ENCODE data around the gene DSC2. TPM values are rescaled to one million over a fixed set of nuclear protein-coding genes. Genes with fewer than 3 reads are reported as not detected.

DSC2 gene
- polyA plus RNA-seq, 3 donors = 47.2 to 51.2 (median 47.6) TPM

- no peak for DNase-seq (ENCODE audit: low read depth in 3 of 3, low spot score in 2 of 3)
These were observed 2.6 kb downstream of the DSC2 start for GRCh38 chr18:31099450-31100230.

- DNase-seq (ENCODE audit: low read depth in 3 of 3, low spot score in 2 of 3) = no peak
These were observed 3.3 kb downstream of the DSC2 start for GRCh38 chr18:31098878-31099277.

GRCh38 chr18:31097666-31098065 lies 4.6 kb downstream of the DSC2 start:
- DNase-seq (ENCODE audit: low read depth in 3 of 3, low spot score in 2 of 3) = no peak

GRCh38 chr18:31093880-31094279 lies 8.3 kb downstream of the DSC2 start:
- no peak for DNase-seq (ENCODE audit: low read depth in 3 of 3, low spot score in 2 of 3)

GRCh38 chr18:31093294-31093693 lies 8.9 kb downstream of the DSC2 start:
- no peak for DNase-seq (ENCODE audit: low read depth in 3 of 3, low spot score in 2 of 3)

- no peak for DNase-seq (ENCODE audit: low read depth in 3 of 3, low spot score in 2 of 3)
These were observed 10.9 kb downstream of the DSC2 start for GRCh38 chr18:31091350-31091749.

- DNase-seq (ENCODE audit: low read depth in 3 of 3, low spot score in 2 of 3) = no peak
These were observed 13.7 kb downstream of the DSC2 start for GRCh38 chr18:31088532-31088931.

- no peak for DNase-seq (ENCODE audit: low read depth in 3 of 3, low spot score in 2 of 3)
These were observed 22.2 kb downstream of the DSC2 start for GRCh38 chr18:31079973-31080372.

GRCh38 chr18:31077878-31078277 lies 24.3 kb downstream of the DSC2 start:
- no peak for DNase-seq (ENCODE audit: low read depth in 3 of 3, low spot score in 2 of 3)

- DNase-seq (ENCODE audit: low read depth in 3 of 3, low spot score in 2 of 3) = no peak
These were observed 30.0 kb downstream of the DSC2 start for GRCh38 chr18:31072175-31072574.

GRCh38 chr18:31070206-31070605 lies 32.0 kb downstream of the DSC2 start:
- DNase-seq (ENCODE audit: low read depth in 3 of 3, low spot score in 2 of 3) = no peak

- DNase-seq (ENCODE audit: low read depth in 3 of 3, low spot score in 2 of 3) = no peak
These were observed 36.0 kb downstream of the DSC2 start for GRCh38 chr18:31066266-31066665.

GRCh38 chr18:31065036-31065773 lies 37.0 kb downstream of the DSC2 start:
- no peak for DNase-seq (ENCODE audit: low read depth in 3 of 3, low spot score in 2 of 3)

- no peak for DNase-seq (ENCODE audit: low read depth in 3 of 3, low spot score in 2 of 3)
These were observed 38.1 kb downstream of the DSC2 start for GRCh38 chr18:31064130-31064529.

- no peak for DNase-seq (ENCODE audit: low read depth in 3 of 3, low spot score in 2 of 3)
These were observed 40.3 kb downstream of the DSC2 start for GRCh38 chr18:31061945-31062344.

- no peak for DNase-seq (ENCODE audit: low read depth in 3 of 3, low spot score in 2 of 3)
These were observed 43.3 kb downstream of the DSC2 start for GRCh38 chr18:31058897-31059296.

- no peak for DNase-seq (ENCODE audit: low read depth in 3 of 3, low spot score in 2 of 3)
These were observed 44.3 kb downstream of the DSC2 start for GRCh38 chr18:31057917-31058316.

- no peak for DNase-seq (ENCODE audit: low read depth in 3 of 3, low spot score in 2 of 3)
These were observed 45.2 kb downstream of the DSC2 start for GRCh38 chr18:31057051-31057450.

GRCh38 chr18:31056296-31056695 lies 45.9 kb downstream of the DSC2 start:
- no peak for DNase-seq (ENCODE audit: low read depth in 3 of 3, low spot score in 2 of 3)

GRCh38 chr18:31050635-31051034 lies 51.6 kb downstream of the DSC2 start:
- DNase-seq (ENCODE audit: low read depth in 3 of 3, low spot score in 2 of 3) = no peak

GRCh38 chr18:31049189-31049588 lies 53.0 kb downstream of the DSC2 start:
- no peak for DNase-seq (ENCODE audit: low read depth in 3 of 3, low spot score in 2 of 3)

- DNase-seq (ENCODE audit: low read depth in 3 of 3, low spot score in 2 of 3) = no peak
These were observed 54.0 kb downstream of the DSC2 start for GRCh38 chr18:31048216-31048615.

All from right renal cortex interstitium (tissue), 3 donors.